Mesendoderm (in vitro differentiated cells): ENCODE results near the gene WBP1L.
A peak's percentile ranks its signal among the peaks of the same experiment; 100 is the strongest.

ENCODE experiments used
- DNase-seq: peaks from one replicate; pipeline ENCODE4 v3.0.0; 2013
- H2AK5ac ChIP-seq: 2 replicates; pipeline ENCODE4 v1.6.1; 2013; ENCODE audit warnings: low read length, inconsistent platforms
- H2BK120ac ChIP-seq: 2 replicates; pipeline ENCODE4 v1.6.1; 2013; ENCODE audit warnings: low read depth, mild to moderate bottlenecking, low read length, moderate library complexity, mixed read lengths
- H2BK15ac ChIP-seq: replicated peaks from 2 replicates; pipeline ENCODE4 v1.6.1; 2013; ENCODE audit warnings: low read depth, mild to moderate bottlenecking, moderate library complexity
- H2BK5ac ChIP-seq: 2 replicates; pipeline ENCODE4 v1.6.1; 2013; ENCODE audit warnings: low read length, inconsistent platforms
- H3K18ac ChIP-seq: 2 replicates; pipeline ENCODE4 v1.6.1; 2013; ENCODE audit warnings: mild to moderate bottlenecking, low read length, mixed read lengths
- H3K23ac ChIP-seq: one replicate; pipeline ENCODE4 v1.6.1; 2013; ENCODE audit warnings: low read length
- H3K27ac ChIP-seq: 2 replicates; pipeline ENCODE4 v1.5.1; 2013; ENCODE audit warnings: low read depth, mild to moderate bottlenecking, inconsistent platforms, low read length, moderate library complexity
- H3K27me3 ChIP-seq: 2 replicates; pipeline ENCODE4 v1.6.1; 2013; ENCODE audit warnings: low read length, control low read depth, mild to moderate bottlenecking, inconsistent platforms; ENCODE audit not compliant: insufficient read depth, poor library complexity
- H3K36me3 ChIP-seq: 2 replicates; pipeline ENCODE4 v1.6.1; 2013; ENCODE audit warnings: low read length, inconsistent platforms; ENCODE audit not compliant: control insufficient read depth, insufficient read depth
- H3K4ac ChIP-seq: one replicate; pipeline ENCODE4 v1.6.1; 2013; ENCODE audit warnings: low read depth, mild to moderate bottlenecking, low read length, moderate library complexity
- H3K4me1 ChIP-seq: 2 replicates; pipeline ENCODE4 v1.6.1; 2013; ENCODE audit warnings: low read depth, low read length, inconsistent platforms; ENCODE audit not compliant: control insufficient read depth
- H3K4me2 ChIP-seq: 2 replicates; pipeline ENCODE4 v1.6.1; 2013; ENCODE audit warnings: low read length
- H3K4me3 ChIP-seq: 2 replicates; pipeline ENCODE4 v1.5.1; 2013; ENCODE audit warnings: mild to moderate bottlenecking, low read length
- H3K56ac ChIP-seq: one replicate; pipeline ENCODE4 v1.6.1; 2013; ENCODE audit warnings: low read length
- H3K79me1 ChIP-seq: 2 replicates; pipeline ENCODE4 v1.6.1; 2013; ENCODE audit warnings: low read length, inconsistent platforms
- H3K79me2 ChIP-seq: 2 replicates; pipeline ENCODE4 v1.6.1; 2013; ENCODE audit warnings: mild to moderate bottlenecking, low read length; ENCODE audit not compliant: control insufficient read depth, insufficient read depth
- H3K9ac ChIP-seq: 2 replicates; pipeline ENCODE4 v1.6.1; 2013; ENCODE audit warnings: low read length, inconsistent platforms
- H4K5ac ChIP-seq: one replicate; pipeline ENCODE4 v1.6.1; 2013; ENCODE audit warnings: low read length
- H4K8ac ChIP-seq: one replicate; pipeline ENCODE4 v1.6.1; 2013; ENCODE audit warnings: low read depth, mild to moderate bottlenecking, control low read depth, low read length, moderate library complexity
- WGBS: extraction: QIAGEN DNeasy Blood & Tissue Kit; methylation state at CpG from one replicate; pipeline ENCODE4 v1.1.7; 2013; ENCODE audit warnings: low lambda C conversion rate, missing lambda C conversion rate; ENCODE audit not compliant: insufficient coverage; ENCODE audit errors: extremely low coverage; 5-methylcytosine and 5-hydroxymethylcytosine counted together

WBP1L gene

GRCh38 chr10:102799691-102800471 is 56.1 kb downstream of the WBP1L start:
- H3K79me1 ChIP-seq = no peaks in the 10 kb centered on the region
- WGBS = no CpG with 5 or more reads among the region's 8 CpGs
- H3K18ac ChIP-seq = peak overlapping the region; percentile 28
- H4K5ac ChIP-seq = no peak overlapping the region
- no peak overlapping the region for H4K8ac ChIP-seq
- no peak for DNase-seq
- no peak overlapping the region for H3K4me2 ChIP-seq
- H3K4me3 ChIP-seq = no peak overlapping the region
- no peak overlapping the region for H3K23ac ChIP-seq
- no peak overlapping the region for H2BK5ac ChIP-seq
- no peaks in the 10 kb centered on the region for H3K27me3 ChIP-seq
- H2BK15ac ChIP-seq = no peak overlapping the region
- no peak overlapping the region for H2BK120ac ChIP-seq
- no peak overlapping the region for H3K4ac ChIP-seq
- H3K9ac ChIP-seq = peak overlapping the region; percentile 18
- peaks cover 21% of the 10 kb centered on the region for H3K4me1 ChIP-seq
- H3K27ac ChIP-seq = peak overlapping the region; percentile 19
- no peaks in the 10 kb centered on the region for H3K36me3 ChIP-seq
- H3K79me2 ChIP-seq = no peaks in the 10 kb centered on the region
- H3K56ac ChIP-seq = peak overlapping the region; percentile 22
- no peak overlapping the region for H2AK5ac ChIP-seq

- peak overlapping the region; percentile 78 for H3K18ac ChIP-seq
- peak overlapping the region; percentile 35 for H2BK120ac ChIP-seq
- H3K79me1 ChIP-seq = no peaks in the 10 kb centered on the region
- peak overlapping the region; percentile 10 for H3K9ac ChIP-seq
- H3K4ac ChIP-seq = peak overlapping the region; percentile 50
- H3K56ac ChIP-seq = peak overlapping the region; percentile 68
- H4K5ac ChIP-seq = no peak overlapping the region
- no peak overlapping the region for H2BK15ac ChIP-seq
- no peak overlapping the region for H3K23ac ChIP-seq
- no peak overlapping the region for H4K8ac ChIP-seq
- WGBS = no CpG with 5 or more reads among the region's 10 CpGs
- peak; percentile 17 for DNase-seq
- peaks cover 21% of the 10 kb centered on the region for H3K4me1 ChIP-seq
- no peak overlapping the region for H3K4me3 ChIP-seq
- no peak overlapping the region for H2BK5ac ChIP-seq
- H3K4me2 ChIP-seq = no peak overlapping the region
- no peaks in the 10 kb centered on the region for H3K36me3 ChIP-seq
- no peaks in the 10 kb centered on the region for H3K79me2 ChIP-seq
- H2AK5ac ChIP-seq = peak overlapping the region; percentile 76
- H3K27ac ChIP-seq = peak overlapping the region; percentile 19
- no peaks in the 10 kb centered on the region for H3K27me3 ChIP-seq
These were observed 57.0 kb downstream of the WBP1L start for GRCh38 chr10:102800611-102801335.

DNA sequence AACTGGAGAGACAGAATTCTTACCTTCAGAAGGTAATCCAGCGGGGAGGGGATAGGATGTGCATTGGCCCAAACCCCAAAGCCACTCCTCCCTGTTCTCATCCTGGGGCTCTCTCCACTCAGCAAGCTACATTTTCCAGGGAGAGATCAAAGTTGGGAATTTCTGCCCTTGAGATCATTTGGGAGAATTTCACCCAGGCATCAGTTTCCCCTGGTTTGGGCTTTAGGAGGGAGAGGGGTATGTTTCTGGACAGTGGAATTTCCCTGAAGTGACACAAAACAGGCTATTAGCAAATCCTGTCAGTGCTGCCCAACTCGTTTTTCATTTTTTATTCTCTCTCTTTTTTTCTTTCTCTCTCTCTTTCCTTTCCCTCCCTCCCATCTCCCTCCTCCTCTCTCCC is 57.7 kb downstream of the WBP1L start:
- Histone ChIP-seq H3K79me1 (no peaks in the 10 kb centered on the region), H3K36me3 (no peaks in the 10 kb centered on the region), H3K18ac (peak overlapping the region; percentile 16), H3K79me2 (no peaks in the 10 kb centered on the region), H3K4ac (peak overlapping the region; percentile 56), H3K27ac (peak overlapping the region; percentile 19), H4K5ac (no peak overlapping the region), H3K9ac (no peak overlapping the region), H2BK15ac (no peak overlapping the region), H3K4me3 (no peak overlapping the region), H2BK120ac (peak overlapping the region; percentile 46), H3K4me2 (no peak overlapping the region), H2AK5ac (no peak overlapping the region), H2BK5ac (no peak overlapping the region), H3K23ac (no peak overlapping the region), H3K27me3 (no peaks in the 10 kb centered on the region), H4K8ac (no peak overlapping the region), H3K56ac (no peak overlapping the region), H3K4me1 (peaks cover 21% of the 10 kb centered on the region)
- peak; percentile 68 for DNase-seq
- WGBS = no CpG with 5 or more reads among the region's 2 CpGs

DNA sequence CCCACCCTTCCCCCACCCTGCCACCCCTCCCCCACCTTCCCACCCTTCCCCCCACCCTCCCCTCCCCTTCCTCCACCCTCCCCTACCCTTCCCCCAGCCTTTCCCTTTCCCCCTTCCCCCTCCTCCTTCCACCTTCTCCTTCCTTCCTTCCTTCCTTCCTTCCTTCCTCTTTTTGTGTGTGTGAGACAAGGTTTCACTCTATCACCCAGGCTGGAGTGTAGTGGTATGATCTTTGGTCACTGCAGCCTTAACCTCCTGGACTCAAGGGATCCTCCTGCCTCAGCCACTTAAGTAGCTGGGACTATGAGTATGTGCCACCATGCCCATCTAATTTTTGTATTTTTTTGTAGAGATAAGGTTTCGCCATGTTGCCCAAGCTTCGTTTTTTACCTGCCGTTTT is 58.2 kb downstream of the WBP1L start:
- Histone ChIP-seq H2BK120ac (no peak overlapping the region), H3K36me3 (no peaks in the 10 kb centered on the region), H3K79me1 (no peaks in the 10 kb centered on the region), H3K27me3 (no peaks in the 10 kb centered on the region), H2AK5ac (no peak overlapping the region), H2BK15ac (no peak overlapping the region), H4K8ac (no peak overlapping the region), H3K4me3 (no peak overlapping the region), H3K23ac (no peak overlapping the region), H3K4ac (no peak overlapping the region), H3K56ac (peak overlapping the region; percentile 62), H3K79me2 (no peaks in the 10 kb centered on the region), H3K4me1 (peaks cover 21% of the 10 kb centered on the region), H3K27ac (peak overlapping the region; percentile 82), H3K4me2 (no peak overlapping the region), H3K9ac (no peak overlapping the region), H4K5ac (no peak overlapping the region), H2BK5ac (peak overlapping the region; percentile 61), H3K18ac (peak overlapping the region; percentile 43)
- whole genome bisulfite sequencing = no CpG with 5 or more reads among the region's 3 CpGs
- peak; percentile 34 for DNase-seq

DNA sequence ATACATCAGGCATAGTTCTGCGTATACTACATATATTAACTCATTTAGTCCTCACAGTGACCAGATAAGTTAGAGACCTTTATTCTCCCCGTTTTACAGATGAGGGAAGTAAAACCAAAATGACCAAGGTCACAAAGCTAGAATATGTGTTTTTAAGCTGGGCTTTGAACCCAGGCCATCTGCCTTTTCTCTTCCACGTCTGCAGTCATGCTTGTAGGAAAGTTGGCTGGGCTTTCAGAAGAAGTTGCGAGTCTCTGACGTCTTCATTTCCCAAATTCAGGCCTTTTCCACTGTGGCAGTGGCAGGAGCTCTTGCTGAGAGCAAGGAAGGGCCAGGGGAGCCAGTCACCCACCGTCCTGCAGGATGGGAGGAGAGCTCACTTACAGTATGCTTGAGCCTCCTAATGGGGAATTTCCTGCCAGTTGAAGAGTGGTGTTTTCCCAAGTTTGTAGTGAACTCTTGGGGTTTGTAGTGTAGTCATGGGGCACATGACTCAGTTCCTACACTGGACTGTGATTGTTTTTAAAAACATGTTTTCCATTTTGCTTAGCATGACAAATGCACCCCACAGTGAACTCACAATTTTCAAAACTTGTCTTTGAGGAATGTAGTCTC is 59.3 kb downstream of the WBP1L start:
- Histone ChIP-seq H3K4me2 (no peak overlapping the region), H4K5ac (no peak overlapping the region), H3K23ac (no peak overlapping the region), H3K9ac (peak overlapping the region; percentile 7), H3K36me3 (no peaks in the 10 kb centered on the region), H3K79me1 (no peaks in the 10 kb centered on the region), H2BK120ac (peak overlapping the region; percentile 13), H3K4ac (peak overlapping the region; percentile 95), H3K27ac (peak overlapping the region; percentile 82), H2BK15ac (no peak overlapping the region), H3K18ac (peak overlapping the region; percentile 51), H2AK5ac (peak overlapping the region; percentile 82), H2BK5ac (peak overlapping the region; percentile 47), H3K4me1 (peaks cover 21% of the 10 kb centered on the region), H3K79me2 (no peaks in the 10 kb centered on the region), H3K27me3 (no peaks in the 10 kb centered on the region), H3K4me3 (no peak overlapping the region), H4K8ac (no peak overlapping the region), H3K56ac (peak overlapping the region; percentile 50)
- DNase-seq = peak; percentile 82
- no CpG with 5 or more reads among the region's 6 CpGs for WGBS
